Stomach (tissue), 9 donors: Measurements from ENCODE around the gene COPS7A. TPM values are rescaled to one million over a fixed set of nuclear protein-coding genes. Genes with fewer than 3 reads are reported as not detected.

Experiments used
- DNase-seq, 2 donors: peaks; one replicate each; pipeline versions ENCODE4 v3.0.0 to v3.0.0-alpha.2; 2013 to 2019
- H3K27ac ChIP-seq, 5 donors: fragments of 200-600 bp in 4 of 5; sonication (generic) in 4 of 5; one replicate each; pipeline ENCODE4 v1.5.1; 2013 to 2019; ENCODE audit warnings: mild to moderate bottlenecking in 1 of 5, moderate library complexity in 1 of 5
- H3K27me3 ChIP-seq, 3 donors: fragments of 200-600 bp; sonication (generic); one replicate each; pipeline ENCODE4 v1.5.1; 2017 to 2019; ENCODE audit warnings: mixed run types in 1 of 3
- H3K36me3 ChIP-seq, 4 donors: fragments of 200-600 bp; sonication (generic); 1 replicate in 3 of 4; 2 replicates in 1 of 4; pipeline ENCODE4 v1.5.1; 2016 to 2019
- H3K4me1 ChIP-seq, 4 donors: fragments of 200-600 bp; sonication (generic); one replicate each; pipeline ENCODE4 v1.5.1; 2016 to 2019
- H3K4me3 ChIP-seq, 4 donors: fragments of 200-600 bp; sonication (generic) in 3 of 4; one replicate each; pipeline ENCODE4 v1.5.1; 2016 to 2019; ENCODE audit warnings: mild to moderate bottlenecking in 1 of 4
- H3K9me3 ChIP-seq, 4 donors: fragments of 200-600 bp; sonication (generic); one replicate each; pipeline ENCODE4 v1.5.1; 2016 to 2019
- EP300 ChIP-seq: sonication (generic); formaldehyde crosslinking; IDR thresholded peaks from one replicate; pipeline ENCODE4 v1.6.1; 2017; ENCODE audit warnings: antibody characterized with exemption
- POLR2A ChIP-seq, 4 donors: fragments of 450-650 bp; IDR thresholded peaks; one replicate each; pipeline ENCODE4 v1.6.1; 2016; ENCODE audit warnings: antibody characterized with exemption in 4 of 4, control low read depth in 2 of 4, mild to moderate bottlenecking in 1 of 4, moderate library complexity in 1 of 4
- POLR2AphosphoS5 ChIP-seq, 3 donors: sonication (generic); formaldehyde crosslinking; IDR thresholded peaks; one replicate each; pipeline ENCODE4 v1.6.1; 2016; ENCODE audit warnings: antibody characterized with exemption in 3 of 3
- WGBS, 5 donors: extraction: QIAGEN DNeasy Blood & Tissue Kit in 3 of 5; methylation state at CpG; one replicate each; pipeline versions ENCODE4 v1.1.5 to v1.1.7; 2013 to 2018; 5-methylcytosine and 5-hydroxymethylcytosine counted together
- intact Hi-C: fragments of 100-400 bp; cut with DNase I; formaldehyde crosslinking; loops from one replicate; pipeline ENCODE4 v1.15.1; 2023; ENCODE audit warnings: low total_unique reads
- polyA plus RNA-seq, 3 donors: library from polyadenylated mRNA; stranded (reverse); fragments of 200-250 nt; gene quantifications; one replicate each; pipeline ENCODE4 v1.2.3, GENCODE V29; 2013
- total RNA-seq, 5 donors: library from RNA; depleted of rRNA; stranded (reverse); fragments of >200 nt; gene quantifications; one replicate each; pipeline versions ENCODE4 v1.1.0 to v1.2.3, GENCODE V29; 2014 to 2016
- TF ChIP-seq, protein P1 (sequence below), 7 experiments: fragments of 450-650 bp in 4 of 7; fragments of 200-600 bp in 3 of 7; sonication (generic) in 3 of 7; IDR thresholded peaks; one replicate each; pipeline ENCODE4 v1.5.1; 2016 to 2019; ENCODE audit warnings: antibody characterized with exemption in 7 of 7, control low read depth in 2 of 7, mild to moderate bottlenecking in 1 of 7
- donor health status: healthy with polysubstance abuse.
- donor health status: Bipolar disorder and iron deficiency.
- donor health status: healthy.

COPS7A gene
- total and polyA plus RNA-seq, 8 donors: 5.8 to 54.2 (median 39.0) TPM

DNA sequence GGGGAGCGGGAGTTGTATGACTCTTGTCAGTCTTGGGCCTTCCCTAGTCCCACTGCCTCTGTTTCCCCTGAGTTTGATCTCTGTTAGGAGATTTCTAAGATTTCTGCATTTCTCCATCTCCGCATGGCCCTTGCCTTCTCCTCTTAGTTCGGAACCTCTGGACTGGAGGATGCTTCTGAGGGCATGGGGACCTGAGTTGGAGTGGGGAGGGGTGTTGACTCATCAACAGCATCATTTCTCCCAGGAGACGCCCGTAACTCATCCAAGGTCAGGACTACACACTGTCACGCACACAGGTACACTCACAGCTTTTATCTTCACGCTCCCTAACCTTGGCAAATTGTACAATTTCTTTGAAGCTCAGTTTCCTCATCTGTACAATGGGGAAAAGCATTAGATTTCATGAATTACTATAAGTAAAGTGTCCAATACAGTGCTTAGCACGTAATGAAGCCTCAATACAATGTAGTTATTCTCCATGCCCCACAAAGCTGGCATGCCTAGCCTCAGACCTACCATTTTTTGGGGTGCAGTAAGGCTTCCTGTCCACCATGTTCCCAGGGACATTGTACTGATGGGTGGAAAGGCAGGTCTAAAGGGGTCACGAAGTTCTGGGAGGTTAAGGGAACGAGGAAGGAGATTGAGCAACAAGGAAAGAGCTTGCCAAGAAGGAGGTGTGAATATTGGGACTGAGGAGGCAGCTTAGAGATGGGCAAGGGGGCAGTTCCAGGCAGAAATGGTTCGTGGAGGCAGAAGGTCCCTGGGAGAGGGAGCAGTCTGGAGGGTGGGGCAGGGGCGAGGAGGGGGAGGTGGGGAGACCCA lies 47.9 kb downstream of the COPS7A start:
- peak in 1 of 3 donors; percentile 5 for TF ChIP-seq POLR2AphosphoS5 (IDR thresholded peaks at IDR 0.05)
- no peak for TF ChIP-seq POLR2A (IDR thresholded peaks at IDR 0.05)
- Histone ChIP-seq H3K4me1 (peaks cover 46 to 95% (median 85%) of the 10 kb centered on the region in 4 donors), H3K9me3 (no peaks in the 10 kb centered on the region), H3K27me3 (peaks cover 0 to 29% (median 13%) of the 10 kb centered on the region in 3 donors), H3K4me3 (peak overlapping the region in 3 of 4 donors; percentile 39 to 41 (median 39)), H3K27ac (peak overlapping the region in 4 of 5 donors; percentile 10 to 96 (median 44)), H3K36me3 (peaks cover 12 to 23% (median 19%) of the 10 kb centered on the region in 4 donors)
- WGBS, 5 donors: 74 to 81% (median 76%) methylated on average over 12 of the region's 12 CpGs
- intact Hi-C loops: no loop called here
- no peak for DNase-seq

DNA sequence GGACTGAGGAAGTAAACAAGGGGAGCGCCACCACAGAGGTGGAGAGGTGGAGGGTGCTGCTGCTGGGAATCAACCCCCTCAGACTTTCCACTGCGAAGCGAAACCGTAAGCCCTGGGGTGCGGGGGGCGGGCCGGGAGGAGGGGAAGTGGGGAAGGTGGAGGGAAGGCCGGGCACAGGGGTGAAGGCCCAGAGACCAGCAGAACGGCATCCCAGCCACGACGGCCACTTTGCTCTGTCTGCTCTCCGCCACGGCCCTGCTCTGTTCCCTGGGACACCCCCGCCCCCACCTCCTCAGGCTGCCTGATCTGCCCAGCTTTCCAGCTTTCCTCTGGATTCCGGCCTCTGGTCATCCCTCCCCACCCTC lies 48.5 kb downstream of the COPS7A start, which contains the start of gene LAG3:
Gene LAG3, plus strand, starts transcription at position 190 of the 365 bp plus-strand sequence. CDS start 333 bp downstream, outside the sequence.
- Histone ChIP-seq H3K27me3 (peaks cover 0 to 31% (median 13%) of the 10 kb centered on the region in 3 donors), H3K36me3 (peaks cover 12 to 23% (median 19%) of the 10 kb centered on the region in 4 donors), H3K4me1 (peaks cover 42 to 93% (median 83%) of the 10 kb centered on the region in 4 donors), H3K27ac (peak within 1 kb of the TSS in 4 of 5 donors; percentile 10 to 96 (median 47)), H3K4me3 (peak within 1 kb of the TSS; percentile 39 to 48 (median 40)), H3K9me3 (no peaks in the 10 kb centered on the region)
- WGBS, 5 donors: 50 to 69% (median 64%) methylated on average over 13 to 15 of the region's 15 CpGs
- no peak for DNase-seq
- TF ChIP-seq EP300 (no peak), POLR2AphosphoS5 (IDR thresholded peaks at IDR 0.05) (no peak), POLR2A (IDR thresholded peaks at IDR 0.05) (no peak)
- TF ChIP-seq, protein P1, sequence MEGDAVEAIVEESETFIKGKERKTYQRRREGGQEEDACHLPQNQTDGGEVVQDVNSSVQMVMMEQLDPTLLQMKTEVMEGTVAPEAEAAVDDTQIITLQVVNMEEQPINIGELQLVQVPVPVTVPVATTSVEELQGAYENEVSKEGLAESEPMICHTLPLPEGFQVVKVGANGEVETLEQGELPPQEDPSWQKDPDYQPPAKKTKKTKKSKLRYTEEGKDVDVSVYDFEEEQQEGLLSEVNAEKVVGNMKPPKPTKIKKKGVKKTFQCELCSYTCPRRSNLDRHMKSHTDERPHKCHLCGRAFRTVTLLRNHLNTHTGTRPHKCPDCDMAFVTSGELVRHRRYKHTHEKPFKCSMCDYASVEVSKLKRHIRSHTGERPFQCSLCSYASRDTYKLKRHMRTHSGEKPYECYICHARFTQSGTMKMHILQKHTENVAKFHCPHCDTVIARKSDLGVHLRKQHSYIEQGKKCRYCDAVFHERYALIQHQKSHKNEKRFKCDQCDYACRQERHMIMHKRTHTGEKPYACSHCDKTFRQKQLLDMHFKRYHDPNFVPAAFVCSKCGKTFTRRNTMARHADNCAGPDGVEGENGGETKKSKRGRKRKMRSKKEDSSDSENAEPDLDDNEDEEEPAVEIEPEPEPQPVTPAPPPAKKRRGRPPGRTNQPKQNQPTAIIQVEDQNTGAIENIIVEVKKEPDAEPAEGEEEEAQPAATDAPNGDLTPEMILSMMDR (IDR thresholded peaks at IDR 0.05): no peak
- intact Hi-C loops: no loop called here

DNA sequence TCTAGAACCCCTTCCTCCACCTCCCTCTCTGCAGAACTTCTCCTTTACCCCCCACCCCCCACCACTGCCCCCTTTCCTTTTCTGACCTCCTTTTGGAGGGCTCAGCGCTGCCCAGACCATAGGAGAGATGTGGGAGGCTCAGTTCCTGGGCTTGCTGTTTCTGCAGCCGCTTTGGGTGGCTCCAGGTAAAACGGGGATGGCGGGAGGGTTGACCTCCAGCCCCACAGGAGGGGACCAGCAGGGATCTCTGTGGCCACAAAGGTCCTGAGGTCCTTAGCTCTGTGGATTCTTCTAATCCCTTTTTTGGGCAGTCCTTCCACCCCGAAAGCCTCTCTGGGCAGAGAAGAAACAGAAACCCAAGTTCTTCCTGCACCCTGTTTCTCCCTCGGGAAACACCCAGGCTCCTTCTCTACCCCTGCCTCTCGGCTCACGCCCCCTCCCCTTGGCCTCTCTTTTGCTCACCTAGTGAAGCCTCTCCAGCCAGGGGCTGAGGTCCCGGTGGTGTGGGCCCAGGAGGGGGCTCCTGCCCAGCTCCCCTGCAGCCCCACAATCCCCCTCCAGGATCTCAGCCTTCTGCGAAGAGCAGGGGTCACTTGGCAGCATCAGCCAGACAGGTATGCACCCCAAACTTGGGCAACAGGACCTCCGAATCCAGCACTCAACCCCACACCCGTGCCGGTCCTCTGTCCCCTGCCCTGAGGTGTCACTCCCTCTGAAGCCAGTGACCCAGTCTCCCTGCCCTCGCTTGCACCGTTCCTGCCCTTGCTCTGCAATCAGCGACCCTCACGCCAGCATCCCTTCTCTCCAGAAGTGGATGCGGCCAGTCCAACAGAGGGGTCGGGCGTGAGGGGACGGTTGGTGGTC lies 49.1 kb downstream of the COPS7A start:
- TF ChIP-seq POLR2A (IDR thresholded peaks at IDR 0.05) (no peak), POLR2AphosphoS5 (IDR thresholded peaks at IDR 0.05) (no peak), EP300 (no peak)
- TF ChIP-seq, protein P1 (IDR thresholded peaks at IDR 0.05): no peak
- Histone ChIP-seq H3K27me3 (peaks cover 0 to 35% (median 13%) of the 10 kb centered on the region in 3 donors), H3K4me3 (peak overlapping the region; percentile 39 to 48 (median 40)), H3K9me3 (no peaks in the 10 kb centered on the region), H3K36me3 (peaks cover 12 to 23% (median 19%) of the 10 kb centered on the region in 4 donors), H3K4me1 (peaks cover 37 to 92% (median 81%) of the 10 kb centered on the region in 4 donors), H3K27ac (peak overlapping the region in 4 of 5 donors; percentile 28 to 66 (median 59))
- WGBS, 5 donors: 61 to 78% (median 67%) methylated on average over 14 to 21 of the region's 21 CpGs
- no peak for DNase-seq
- intact Hi-C loops: no loop called here

DNA sequence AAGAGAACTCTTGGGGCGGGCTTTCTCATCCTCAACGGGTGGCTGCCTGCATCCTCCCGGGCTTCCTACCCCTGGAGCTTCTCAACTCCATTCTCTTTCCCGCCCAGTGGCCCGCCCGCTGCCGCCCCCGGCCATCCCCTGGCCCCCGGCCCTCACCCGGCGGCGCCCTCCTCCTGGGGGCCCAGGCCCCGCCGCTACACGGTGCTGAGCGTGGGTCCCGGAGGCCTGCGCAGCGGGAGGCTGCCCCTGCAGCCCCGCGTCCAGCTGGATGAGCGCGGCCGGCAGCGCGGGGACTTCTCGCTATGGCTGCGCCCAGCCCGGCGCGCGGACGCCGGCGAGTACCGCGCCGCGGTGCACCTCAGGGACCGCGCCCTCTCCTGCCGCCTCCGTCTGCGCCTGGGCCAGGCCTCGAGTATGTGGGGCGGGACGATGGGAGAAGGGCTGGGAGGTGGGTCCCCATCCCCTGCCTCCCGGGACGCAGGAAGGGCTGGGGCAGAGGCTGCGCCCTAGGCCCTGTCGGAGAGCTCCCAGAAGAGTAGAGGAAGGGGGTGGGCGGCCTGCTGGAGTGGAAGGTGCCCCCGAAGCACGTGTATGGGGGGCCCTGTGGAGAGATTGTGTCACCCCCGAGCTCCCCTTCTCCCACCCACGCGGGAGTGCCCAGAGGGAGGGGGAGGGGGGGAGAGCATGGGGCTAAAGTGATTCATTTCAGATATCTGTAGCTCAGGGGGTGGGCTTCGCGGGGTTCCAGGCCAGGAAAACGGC lies 49.9 kb downstream of the COPS7A start:
- H3K36me3 ChIP-seq: peaks cover 12 to 23% (median 19%) of the 10 kb centered on the region in 4 donors
- H3K4me1 ChIP-seq: peaks cover 39 to 92% (median 81%) of the 10 kb centered on the region in 4 donors
- TF ChIP-seq, protein P1 (IDR thresholded peaks at IDR 0.05): no peak
- TF ChIP-seq EP300: no peak
- DNase-seq: peak in 1 of 2 donors; percentile 69
- 16 to 30% (median 21%) methylated on average over 21 to 58 of the region's 60 CpGs for WGBS, 5 donors
- H3K27me3 ChIP-seq: peaks cover 0 to 38% (median 13%) of the 10 kb centered on the region in 3 donors
- H3K4me3 ChIP-seq: peak overlapping the region; percentile 39 to 48 (median 40)
- no peaks in the 10 kb centered on the region for H3K9me3 ChIP-seq
- H3K27ac ChIP-seq: peak overlapping the region; percentile 15 to 66 (median 54)
- intact Hi-C loops: no loop called here
